Measurements from ENCODE around the gene CHD6.
A peak's percentile ranks its signal among the peaks of the same experiment; 100 is the strongest.

Gene CHD6

DNA sequence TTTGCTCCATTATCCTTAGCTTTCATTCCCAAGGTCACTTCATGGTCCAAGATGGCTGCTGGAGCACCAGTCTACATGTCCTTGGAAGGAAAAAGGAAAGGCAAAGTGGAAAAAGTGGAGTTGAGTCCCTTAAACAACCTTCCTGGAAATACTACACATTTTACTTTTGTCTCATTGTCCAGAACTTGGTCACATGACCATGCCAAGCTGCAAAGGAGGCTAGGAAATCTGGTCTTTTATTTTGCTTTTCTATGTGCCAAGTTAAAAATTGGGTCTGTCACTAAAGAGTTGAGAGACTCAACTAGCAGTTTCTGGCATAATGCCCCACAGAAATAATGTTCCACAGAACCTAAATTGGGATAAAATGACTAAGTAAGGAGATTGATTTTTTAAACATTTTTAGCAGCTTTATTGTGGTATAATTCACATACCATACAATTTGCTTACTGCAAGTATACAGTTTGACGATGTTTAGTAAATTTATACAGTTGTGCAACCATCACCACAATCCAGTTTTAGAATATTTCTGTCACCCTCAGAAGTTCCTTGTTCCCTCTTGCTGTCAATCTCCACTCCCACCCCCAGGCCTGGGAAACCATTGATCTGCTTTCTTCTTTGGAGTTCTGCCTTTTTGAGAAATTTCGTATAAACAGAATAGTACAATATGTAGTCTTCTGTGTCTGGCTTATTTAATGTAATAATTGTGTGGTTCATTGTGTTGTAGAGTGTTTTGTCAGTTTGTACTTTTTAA, 5.6 kb upstream of the CHD6 start:
- no peak for DNase-seq (ENCODE audit: low read depth in 2 of 2)

DNA sequence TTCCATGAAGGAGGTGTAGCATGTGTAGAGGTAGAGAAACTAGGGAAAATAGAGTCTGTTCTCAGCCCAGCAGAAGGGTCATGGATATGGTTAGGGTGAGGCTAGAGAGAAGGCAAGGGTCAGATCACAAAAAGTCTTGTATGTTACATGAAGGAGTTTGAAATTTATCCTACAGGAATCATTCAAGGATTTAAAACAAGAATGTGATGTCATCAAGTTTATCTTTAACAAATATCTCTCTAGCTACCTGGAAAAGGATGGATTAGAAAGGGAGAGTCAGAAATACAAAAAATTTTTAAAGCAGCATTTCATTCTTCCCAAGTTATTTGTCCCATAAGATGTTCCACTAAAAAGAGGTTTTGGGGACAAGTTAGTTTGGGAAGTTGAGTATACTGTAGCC, 4.4 kb upstream of the CHD6 start:
- no peak for DNase-seq (ENCODE audit: low read depth in 2 of 2)

- DNase-seq (ENCODE audit: low read depth in 2 of 2): no peak
These were observed 3.8 kb upstream of the CHD6 start for GRCh38 chr20:41621971-41622370.

DNA sequence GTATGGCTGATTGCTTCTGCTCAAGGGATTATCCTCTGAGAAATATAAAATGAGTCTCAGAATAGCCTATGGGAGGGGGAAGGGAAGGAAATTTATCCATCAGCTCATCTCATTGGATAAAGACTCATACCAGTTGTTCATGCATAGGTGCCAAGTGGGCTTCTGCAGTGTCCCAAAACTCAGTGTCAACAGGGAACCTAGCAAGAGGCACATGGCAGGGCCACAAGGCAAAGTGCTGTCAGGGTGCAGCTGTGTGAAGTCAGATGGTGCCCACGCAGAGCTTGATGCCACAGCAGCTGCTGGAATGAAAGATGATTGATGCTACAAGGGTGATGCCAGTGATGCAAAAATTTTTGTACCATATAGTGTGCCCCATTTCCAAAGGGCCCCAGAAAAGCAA, 3.2 kb upstream of the CHD6 start:
- DNase-seq (ENCODE audit: low read depth in 2 of 2): no peak

GRCh38 chr20:41619360-41620100, 1.4 kb upstream of the CHD6 start:
- no peak for DNase-seq (ENCODE audit: low read depth in 2 of 2)

DNA sequence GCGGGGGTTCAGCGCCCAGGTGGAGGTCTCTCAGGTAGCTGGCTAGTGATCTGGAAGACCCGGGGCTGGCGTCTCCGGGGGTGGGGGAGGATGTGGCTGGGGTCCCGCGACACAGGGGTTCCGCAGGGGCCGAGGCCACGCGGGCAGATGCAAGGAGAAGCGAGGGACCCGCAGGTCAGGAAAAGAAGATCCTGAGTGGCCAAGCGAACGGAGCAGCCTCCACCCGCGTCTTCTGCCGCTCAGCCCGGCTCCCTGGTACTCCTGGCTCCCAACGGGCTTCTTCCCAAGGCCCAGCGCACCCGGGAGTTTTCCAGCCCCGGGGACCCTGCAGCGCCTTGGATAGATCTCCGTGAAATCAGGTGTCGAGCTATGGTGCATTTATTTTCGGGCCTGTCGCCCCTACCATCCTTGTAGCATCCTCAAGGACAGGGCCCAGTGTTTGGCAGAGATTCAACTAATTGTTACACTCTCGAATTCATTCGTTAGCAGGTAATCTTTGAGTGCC, 682 bp upstream of the CHD6 start:
- no peak for DNase-seq (ENCODE audit: low read depth in 2 of 2)

DNA sequence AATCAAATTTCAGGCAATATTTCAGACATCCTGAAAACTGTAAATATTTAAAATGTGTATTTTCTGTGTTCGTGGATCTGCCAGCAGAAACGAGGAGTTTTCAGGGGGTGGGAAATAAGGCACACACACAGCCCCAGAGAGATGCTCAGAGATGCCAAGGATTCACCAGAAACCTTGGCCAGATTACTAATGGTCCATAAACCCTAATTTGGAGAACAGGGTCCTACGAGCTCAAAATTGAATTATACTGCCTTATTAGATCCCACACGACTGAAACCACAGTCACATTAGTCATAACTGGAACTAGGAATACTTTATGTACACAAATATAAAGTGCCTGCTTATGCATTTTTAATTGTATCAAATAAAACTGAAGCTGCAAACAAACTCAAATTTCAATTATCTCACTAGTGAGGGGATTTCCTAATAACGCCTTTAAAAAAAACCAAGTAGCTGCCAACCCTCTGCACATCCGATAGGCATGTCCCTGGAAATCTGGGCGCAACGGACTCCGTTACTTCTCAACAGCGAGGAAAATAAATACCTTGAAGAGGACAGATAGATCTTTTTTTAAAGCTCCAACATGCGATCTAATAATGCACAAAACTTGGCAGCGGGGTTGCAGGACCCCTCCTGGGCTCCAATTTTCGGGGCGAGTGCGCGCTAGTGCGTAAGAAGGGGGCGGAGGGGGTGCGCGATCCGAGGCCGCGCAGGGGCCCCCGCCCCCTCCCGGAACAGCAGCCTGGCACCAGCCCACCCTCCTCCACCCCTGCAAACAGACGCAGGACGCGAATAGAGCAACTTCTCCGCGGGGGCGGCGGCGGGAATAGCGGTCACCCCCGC, 897 bp downstream of the CHD6 start:
- peak; percentile 29 to 37 for DNase-seq (ENCODE audit: low read depth in 2 of 2)

- no peak for DNase-seq (ENCODE audit: low read depth in 2 of 2)
These were observed 1.9 kb downstream of the CHD6 start for GRCh38 chr20:41616228-41616627.

GRCh38 chr20:41615676-41616075, 2.5 kb downstream of the CHD6 start:
- DNase-seq (ENCODE audit: low read depth in 2 of 2): no peak

DNA sequence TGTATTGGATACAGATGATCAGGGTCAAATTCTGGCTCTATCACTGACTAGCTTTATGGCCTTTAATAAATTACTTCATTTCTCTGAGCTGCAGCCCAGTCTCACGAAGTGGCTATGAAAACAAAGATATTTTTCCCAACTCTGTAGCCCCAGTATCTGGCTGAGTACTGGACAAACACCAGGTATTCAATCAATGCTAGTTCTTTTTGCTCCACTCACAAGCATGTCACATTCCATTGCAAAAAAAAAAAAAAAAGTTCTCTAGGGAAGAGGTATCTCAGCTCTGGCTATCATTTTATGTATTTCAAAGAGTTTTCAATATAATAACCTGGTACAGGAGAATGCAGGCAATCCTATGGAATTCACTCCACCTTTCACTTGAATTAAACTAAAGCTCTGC, 3.1 kb downstream of the CHD6 start:
- DNase-seq (ENCODE audit: low read depth in 2 of 2): no peak

- DNase-seq (ENCODE audit: low read depth in 2 of 2): no peak
These were observed 4.9 kb downstream of the CHD6 start for GRCh38 chr20:41613321-41613720.

DNA sequence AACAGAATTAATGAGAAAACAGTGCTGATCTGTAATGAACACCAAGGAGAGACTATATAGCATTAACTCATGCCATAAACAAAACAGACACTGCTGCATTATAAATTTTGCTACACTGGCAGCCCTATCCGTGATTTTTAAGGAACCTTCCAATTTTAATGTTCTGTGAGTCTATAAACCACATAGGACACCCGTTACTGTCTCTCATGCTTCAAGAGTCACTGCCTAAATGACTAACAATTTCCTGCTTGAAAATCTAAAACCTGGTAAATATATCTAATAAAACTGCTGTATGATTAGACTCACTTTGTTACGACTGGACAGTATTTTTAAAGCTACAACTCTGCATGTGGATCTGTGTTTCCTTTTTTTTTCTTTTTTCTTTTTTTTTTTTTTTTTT, 8.7 kb downstream of the CHD6 start:
- DNase-seq (ENCODE audit: low read depth in 2 of 2): no peak

DNA sequence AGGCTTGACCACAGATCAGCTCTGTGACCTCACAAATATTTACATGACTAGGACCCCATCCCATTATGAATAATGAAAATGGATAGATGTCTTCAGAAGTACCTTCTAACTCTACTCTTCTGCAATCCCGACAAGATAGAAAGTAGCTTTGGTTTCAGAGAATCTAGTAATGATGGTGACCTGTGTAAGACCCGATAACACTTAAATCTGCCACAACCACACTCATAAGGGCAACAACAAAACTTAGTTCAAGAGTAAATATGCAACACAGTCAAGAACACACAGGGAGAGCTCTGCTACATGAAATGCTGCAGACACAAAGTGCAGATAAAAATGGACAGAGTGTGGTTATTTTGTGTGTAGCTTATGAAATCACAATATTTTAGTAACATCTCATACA, 9.6 kb downstream of the CHD6 start:
- DNase-seq (ENCODE audit: low read depth in 2 of 2): no peak

- no peak for DNase-seq (ENCODE audit: low read depth in 2 of 2)
These were observed 10.4 kb downstream of the CHD6 start for GRCh38 chr20:41607791-41608190.

DNA sequence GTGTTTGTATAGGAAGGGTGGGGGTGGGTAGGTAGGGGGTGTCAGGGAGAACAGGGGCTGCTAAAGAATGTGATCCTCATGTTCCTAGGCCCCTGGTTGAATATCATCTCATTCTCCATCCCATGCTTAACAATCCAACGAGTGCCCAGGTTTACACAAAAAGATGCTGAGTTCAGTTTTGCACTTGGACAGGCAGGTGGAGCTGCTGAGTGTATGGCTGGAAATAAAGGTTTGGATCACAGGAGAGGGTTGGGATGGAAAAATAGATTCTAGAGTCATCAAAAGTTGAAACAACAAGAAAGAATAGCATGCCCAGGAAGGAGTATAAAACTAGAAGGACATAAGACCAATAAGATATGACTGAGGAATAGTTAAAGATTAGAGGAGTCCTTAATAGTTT, 14.2 kb downstream of the CHD6 start:
- no peak for DNase-seq (ENCODE audit: low read depth in 2 of 2)

GRCh38 chr20:41601742-41602141, 16.4 kb downstream of the CHD6 start:
- no peak for DNase-seq (ENCODE audit: low read depth in 2 of 2)

DNA sequence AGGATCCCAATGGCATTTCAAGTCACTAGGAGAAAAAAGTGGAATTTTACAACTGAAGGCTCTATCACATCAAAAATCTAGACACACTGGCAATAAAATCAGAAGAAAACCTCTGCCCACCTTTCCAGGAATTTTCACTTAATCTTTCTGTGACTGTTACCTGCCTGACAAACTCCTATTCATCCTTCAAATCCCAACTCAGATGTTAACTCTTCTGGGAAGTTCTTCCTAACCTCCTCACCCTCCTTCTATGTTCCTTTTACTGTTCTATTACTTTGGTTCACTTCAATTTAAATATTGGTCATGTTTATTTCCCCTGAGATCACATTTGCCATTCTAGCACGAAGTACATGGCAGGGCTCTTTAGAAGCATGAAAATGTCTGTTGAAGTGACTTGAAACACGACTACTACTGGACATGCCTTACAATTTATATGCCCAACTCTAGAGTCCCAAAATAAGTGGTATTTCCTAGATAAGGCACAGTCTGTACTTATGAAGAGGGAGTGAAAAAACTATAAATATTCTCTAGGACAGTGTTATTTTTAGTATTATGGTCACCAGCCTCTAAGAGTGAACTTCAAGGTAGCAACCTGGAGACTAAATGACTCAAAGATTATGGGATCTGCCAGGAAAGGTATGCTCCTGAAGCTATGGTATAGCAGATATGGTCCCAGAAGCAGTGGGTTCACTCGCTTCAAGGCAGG, 17.1 kb downstream of the CHD6 start:
- DNase-seq (ENCODE audit: low read depth in 2 of 2): no peak

DNA sequence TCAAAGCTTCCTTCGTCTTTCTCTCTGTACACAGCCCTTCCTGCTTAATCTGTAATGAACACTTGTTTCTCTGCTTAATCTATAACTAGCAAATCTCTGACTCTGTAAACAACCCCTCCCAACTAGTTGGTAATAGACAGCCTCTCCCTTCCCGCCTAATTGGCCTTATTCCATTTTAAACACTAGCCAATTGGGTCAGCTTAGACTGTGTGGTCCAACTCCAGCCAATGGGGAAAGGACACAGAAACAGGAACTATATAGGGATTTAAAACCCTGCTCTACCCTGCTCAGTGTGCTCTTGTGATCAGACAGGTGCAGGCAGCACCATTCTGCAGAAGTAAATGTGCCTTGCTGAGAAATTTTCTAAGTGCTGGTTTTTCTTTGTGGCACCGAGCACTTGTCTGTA, 18.5 kb downstream of the CHD6 start:
- no peak for DNase-seq (ENCODE audit: low read depth in 2 of 2)

GRCh38 chr20:41598719-41599118, 19.5 kb downstream of the CHD6 start:
- no peak for DNase-seq (ENCODE audit: low read depth in 2 of 2)

DNA sequence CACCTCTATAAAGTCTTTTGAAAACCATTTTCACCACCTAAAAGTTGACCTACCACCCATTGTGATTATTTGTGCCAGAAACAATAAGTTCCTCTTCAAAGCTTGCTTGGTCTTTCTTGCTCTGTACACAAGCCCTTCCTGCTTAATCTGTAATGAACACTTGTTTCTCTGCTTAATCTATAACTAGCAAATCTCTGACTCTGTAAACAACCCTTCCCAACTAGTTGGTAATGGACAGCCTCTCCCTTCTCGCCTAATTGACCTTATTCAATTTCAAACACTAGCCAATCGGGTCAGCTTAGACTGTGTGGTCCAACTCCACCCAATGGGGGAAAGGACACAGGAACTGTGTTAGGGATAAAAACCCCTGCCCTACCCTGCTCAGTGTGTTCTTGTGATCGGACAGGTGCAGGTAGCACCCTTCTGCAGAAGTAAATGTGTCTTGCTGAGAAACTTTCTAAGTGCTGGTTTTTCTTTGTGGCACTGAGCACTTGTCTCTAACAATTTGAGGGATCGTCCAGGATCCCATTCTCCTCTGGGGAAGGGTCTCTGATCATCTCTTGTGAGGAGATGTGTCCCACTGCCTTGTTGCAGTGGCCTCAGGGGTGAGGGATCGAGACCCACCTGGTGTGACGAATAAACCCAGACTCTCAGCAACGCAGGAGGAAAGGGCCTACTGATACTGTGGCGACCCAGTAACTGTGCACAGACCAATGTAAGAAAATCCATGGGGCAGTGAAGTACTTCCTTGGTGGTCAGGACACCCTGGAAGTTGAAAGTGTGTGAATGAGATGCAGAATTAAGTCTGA, 23.5 kb downstream of the CHD6 start:
- no peak for DNase-seq (ENCODE audit: low read depth in 2 of 2)
